ENCODE measurements around the gene NAALADL2. TPM values are rescaled to one million over a fixed set of nuclear protein-coding genes. Genes with fewer than 3 reads are reported as not detected.

The NAALADL2 gene
- total RNA-seq, 1 experiment from 2014 or later: 1.6 TPM

DNA sequence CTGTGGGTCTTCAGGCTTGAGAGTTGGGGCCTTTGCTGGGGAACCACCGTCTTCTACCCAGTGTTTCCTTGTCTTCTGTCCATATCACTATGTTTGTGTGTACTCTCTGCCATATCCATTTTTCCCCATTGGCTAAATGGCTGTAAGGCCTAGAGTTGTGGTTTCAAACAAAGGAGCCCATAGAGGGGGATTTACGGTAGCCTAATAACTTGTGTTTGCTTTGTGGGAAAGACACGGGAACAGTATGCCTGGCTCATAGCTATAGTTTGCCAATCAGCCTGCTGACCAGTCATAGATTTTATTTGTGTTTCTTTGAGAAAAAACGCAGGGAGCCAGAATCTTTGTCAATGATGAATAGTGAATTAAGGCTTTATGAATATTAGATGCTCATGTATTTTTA, 554.8 kb downstream of the NAALADL2 start:
- no CpG with 5 or more reads among the region's 4 CpGs for whole genome bisulfite sequencing (ENCODE audit: extremely low coverage, insufficient read length, low lambda C conversion rate)

More for the DNA sequence above, 554.8 kb downstream of the NAALADL2 start:
- Histone ChIP-seq H3K23me2 (ENCODE audit: insufficient read length, low read depth, low read length, poor library complexity, severe bottlenecking) (no peaks in the 10 kb centered on the region), H2BK5ac (ENCODE audit: insufficient read length, low read length) (no peak overlapping the region), H3K9me3 (ENCODE audit: control insufficient read depth, low read depth, low read length) (no peaks in the 10 kb centered on the region), H4K91ac (ENCODE audit: insufficient read length, low read depth, low read length) (no peak overlapping the region), H3K27ac (ENCODE audit: insufficient read length, low read depth, low read length) (no peak overlapping the region), H3K4ac (ENCODE audit: low read depth, low read length) (no peak overlapping the region), H3K4me1 (ENCODE audit: insufficient read depth, low read length) (peaks cover 2% of the 10 kb centered on the region; the same call in 1 of the 2 replicates), H3T11ph (ENCODE audit: low read length) (no peak overlapping the region), H2BK20ac (ENCODE audit: low read depth, low read length, poor library complexity, severe bottlenecking) (no peak overlapping the region), H3K79me1 (ENCODE audit: insufficient read depth, low read depth, low read length, poor library complexity, severe bottlenecking) (no peaks in the 10 kb centered on the region), H3K18ac (ENCODE audit: insufficient read length, low read depth, low read length) (no peak overlapping the region), H3K23ac (ENCODE audit: insufficient read length, low read depth, low read length) (no peak overlapping the region), H4K8ac (replicated peaks; ENCODE audit: insufficient read length, low read depth, low read length) (no peak overlapping the region), H3K4me2 (ENCODE audit: insufficient read depth, insufficient read length, low read length) (no peak overlapping the region), H3K9ac (ENCODE audit: extremely low read depth, insufficient read length, low read length) (no peak overlapping the region), H2BK15ac (ENCODE audit: low read depth, low read length) (no peak overlapping the region), H2AFZ (ENCODE audit: low read length) (no peak overlapping the region), H4K20me1 (ENCODE audit: control insufficient read depth, insufficient read depth, insufficient read length) (no peaks in the 10 kb centered on the region), H3K56ac (ENCODE audit: insufficient read length, low read depth, low read length) (no peak overlapping the region), H3K79me2 (ENCODE audit: insufficient read depth, low read length) (no peaks in the 10 kb centered on the region), H4K5ac (ENCODE audit: insufficient read length, low read depth, low read length) (no peak overlapping the region), H2BK120ac (ENCODE audit: low read depth, low read length, poor library complexity, severe bottlenecking) (no peak overlapping the region), H2BK12ac (ENCODE audit: insufficient read length, low read depth, low read length) (no peak overlapping the region), H3K27me3 (ENCODE audit: insufficient read depth, low read length) (no peaks in the 10 kb centered on the region), H3K14ac (ENCODE audit: insufficient read depth, low read length) (no peak overlapping the region), H2AK5ac (ENCODE audit: insufficient read length, low read length) (no peak overlapping the region)
- H3K36me3 Mint-ChIP-seq (ENCODE audit: insufficient read depth in 1 of 3, low read depth in 3 of 3): no peaks in the 10 kb centered on the region
- no peak overlapping the region for H3K27ac Mint-ChIP-seq
- TF ChIP-seq, protein P1, sequence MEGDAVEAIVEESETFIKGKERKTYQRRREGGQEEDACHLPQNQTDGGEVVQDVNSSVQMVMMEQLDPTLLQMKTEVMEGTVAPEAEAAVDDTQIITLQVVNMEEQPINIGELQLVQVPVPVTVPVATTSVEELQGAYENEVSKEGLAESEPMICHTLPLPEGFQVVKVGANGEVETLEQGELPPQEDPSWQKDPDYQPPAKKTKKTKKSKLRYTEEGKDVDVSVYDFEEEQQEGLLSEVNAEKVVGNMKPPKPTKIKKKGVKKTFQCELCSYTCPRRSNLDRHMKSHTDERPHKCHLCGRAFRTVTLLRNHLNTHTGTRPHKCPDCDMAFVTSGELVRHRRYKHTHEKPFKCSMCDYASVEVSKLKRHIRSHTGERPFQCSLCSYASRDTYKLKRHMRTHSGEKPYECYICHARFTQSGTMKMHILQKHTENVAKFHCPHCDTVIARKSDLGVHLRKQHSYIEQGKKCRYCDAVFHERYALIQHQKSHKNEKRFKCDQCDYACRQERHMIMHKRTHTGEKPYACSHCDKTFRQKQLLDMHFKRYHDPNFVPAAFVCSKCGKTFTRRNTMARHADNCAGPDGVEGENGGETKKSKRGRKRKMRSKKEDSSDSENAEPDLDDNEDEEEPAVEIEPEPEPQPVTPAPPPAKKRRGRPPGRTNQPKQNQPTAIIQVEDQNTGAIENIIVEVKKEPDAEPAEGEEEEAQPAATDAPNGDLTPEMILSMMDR (conservative IDR thresholded peaks at IDR 0.05): no peak
- H3K27me3 Mint-ChIP-seq (ENCODE audit: low read depth): no peaks in the 10 kb centered on the region
- H3K9me3 Mint-ChIP-seq: no peaks in the 10 kb centered on the region
- DNase-seq: no peak
- H3K4me3 Mint-ChIP-seq: no peak overlapping the region
- H3K4me1 Mint-ChIP-seq: peaks cover 11 to 15% of the 10 kb centered on the region in 2 experiments

Measured in H9 (cell line).